B cell (primary cell): Measurements from ENCODE around the gene CMTM5. TPM values are rescaled to one million over a fixed set of nuclear protein-coding genes. Genes with fewer than 3 reads are reported as not detected.

ENCODE experiments used
- ATAC-seq: fragments of 200-7000 bp; cut with Tn5 transposase; one replicate; pipeline ENCODE4 v1.10.0; 2021; ENCODE audit warnings: low read depth, mild to moderate bottlenecking, moderate number of reproducible peaks, moderate library complexity
- CTCF ChIA-PET: fragments of 350-600 bp; sonication (Branson Sonifier 250); formaldehyde crosslinking; loops from one replicate; lab custom pipeline; 2021; ENCODE audit warnings: antibody characterized with exemption, inconsistent platforms; lab: Charles Lee
- POLR2A ChIA-PET: fragments of 350-600 bp; sonication (Branson Sonifier 250); formaldehyde crosslinking; loops from one replicate; lab custom pipeline; 2021; ENCODE audit warnings: antibody characterized with exemption; lab: Charles Lee
- DNase-seq: peaks from one replicate; pipeline ENCODE4 v3.0.0; 2013
- H2AFZ ChIP-seq: 2 replicates; pipeline ENCODE4 v1.6.1; 2012; ENCODE audit warnings: mild to moderate bottlenecking, low read depth, low read length; ENCODE audit not compliant: insufficient read depth, poor library complexity, severe bottlenecking
- H3K27ac ChIP-seq, 2 donors: 1 replicate in 1 of 2; 2 replicates in 1 of 2; pipeline ENCODE4 v1.5.1; 2012 to 2013; ENCODE audit warnings: low read length in 2 of 2, mild to moderate bottlenecking in 2 of 2, moderate library complexity in 1 of 2
- H3K27me3 ChIP-seq, 4 experiments: fragments of 200-600 bp in 1 of 4; sonication (generic) in 1 of 4; replicated peaks in 1 of 4; 1 replicate in 2 of 4; 2 replicates in 2 of 4; pipeline versions ENCODE4 v1.6.1 to v1.7.0; 2013 to 2016; ENCODE audit warnings: low read length in 3 of 4, mild to moderate bottlenecking in 2 of 4, mixed read lengths in 1 of 4, moderate library complexity in 1 of 4; ENCODE audit not compliant: insufficient read depth in 4 of 4, control insufficient read depth in 3 of 4; ENCODE audit errors: control extremely low read depth in 1 of 4
- H3K36me3 ChIP-seq, 2 experiments: replicated peaks in 1 of 2; 1 replicate in 1 of 2; 2 replicates in 1 of 2; pipeline versions ENCODE4 v1.6.1 to v1.7.1; 2013; ENCODE audit warnings: low read length in 1 of 2; ENCODE audit not compliant: insufficient read depth in 2 of 2, control insufficient read depth in 1 of 2; ENCODE audit errors: control extremely low read depth in 1 of 2, extremely low read depth in 1 of 2
- H3K4me1 ChIP-seq, 2 donors: fragments of 200-600 bp in 1 of 2; sonication (generic) in 1 of 2; 1 replicate in 1 of 2; 2 replicates in 1 of 2; pipeline versions ENCODE4 v1.5.1 to v1.6.1; 2013 to 2017; ENCODE audit warnings: low read length in 2 of 2; ENCODE audit not compliant: control insufficient read depth in 2 of 2, insufficient read depth in 2 of 2
- H3K4me2 ChIP-seq: replicated peaks from 2 replicates; pipeline ENCODE3; 2012; ENCODE audit warnings: mild to moderate bottlenecking, low read depth, low read length; ENCODE audit not compliant: poor library complexity, severe bottlenecking
- H3K4me3 ChIP-seq, 5 experiments: fragments of 200-600 bp in 1 of 5; sonication (generic) in 1 of 5; 1 replicate in 3 of 5; 2 replicates in 2 of 5; pipeline versions ENCODE4 v1.5.1 to v1.7.0; 2011 to 2016; ENCODE audit warnings: low read length in 4 of 5, mild to moderate bottlenecking in 4 of 5, low read depth in 2 of 5, control low read depth in 1 of 5, moderate library complexity in 1 of 5; ENCODE audit not compliant: insufficient read depth in 1 of 5; ENCODE audit errors: control extremely low read depth in 1 of 5, extremely low read depth in 1 of 5
- H3K79me2 ChIP-seq: fragments of 200-600 bp; sonication (generic); one replicate; pipeline ENCODE4 v1.6.0; 2016; ENCODE audit warnings: low read length; ENCODE audit not compliant: control insufficient read depth, insufficient read depth
- H3K9ac ChIP-seq: fragments of 200-600 bp; sonication (generic); 2 replicates; pipeline ENCODE4 v1.6.1; 2017; ENCODE audit warnings: mild to moderate bottlenecking, low read length, moderate library complexity
- H3K9me3 ChIP-seq, 3 donors: one replicate each; pipeline versions ENCODE4 v1.6.1 to v1.7.1; 2013; ENCODE audit warnings: low read length in 2 of 3; ENCODE audit not compliant: control insufficient read depth in 2 of 3, insufficient read depth in 1 of 3; ENCODE audit errors: control extremely low read depth in 1 of 3
- H4K20me1 ChIP-seq: 2 replicates; pipeline ENCODE4 v1.6.0; 2012; ENCODE audit warnings: mild to moderate bottlenecking, low read length; ENCODE audit not compliant: insufficient read depth, control insufficient read depth, poor library complexity, severe bottlenecking
- H3K27ac Mint-ChIP-seq: one replicate; pipeline ENCODE4 v1.8.0; 2021; ENCODE audit warnings: mixed read lengths
- H3K27me3 Mint-ChIP-seq: one replicate; pipeline ENCODE4 v1.8.0; 2021; ENCODE audit warnings: mixed read lengths
- H3K4me1 Mint-ChIP-seq: one replicate; pipeline ENCODE4 v1.8.0; 2021; ENCODE audit warnings: mixed read lengths
- H3K4me3 Mint-ChIP-seq: one replicate; pipeline ENCODE4 v1.8.0; 2021; ENCODE audit warnings: mixed read lengths
- H3K9me3 Mint-ChIP-seq: one replicate; pipeline ENCODE4 v1.8.0; 2022; ENCODE audit warnings: mixed read lengths; ENCODE audit not compliant: insufficient read depth
- EZH2 ChIP-seq: IDR thresholded peaks from 2 replicates; pipeline ENCODE4 v1.6.1; 2012; ENCODE audit warnings: borderline replicate concordance, low read depth, mild to moderate bottlenecking, moderate library complexity, low read length; ENCODE audit not compliant: insufficient read depth, poor library complexity, severe bottlenecking
- WGBS: methylation state at CpG from one replicate; pipeline ENCODE4 v1.1.5; 2013; ENCODE audit warnings: missing lambda C conversion rate; ENCODE audit not compliant: insufficient coverage; 5-methylcytosine and 5-hydroxymethylcytosine counted together
- intact Hi-C: fragments of 100-400 bp; cut with micrococcal nuclease; formaldehyde crosslinking; loops from one replicate; pipeline ENCODE4 v1.10.0; 2022
- polyA plus RNA-seq: library from polyadenylated mRNA; depleted of rRNA; stranded (reverse); fragments of >200 nt; gene quantifications from 2 replicates; pipeline ENCODE4 v1.2.3, GENCODE V29; 2012
- total RNA-seq, 2 donors: library from RNA; stranded (reverse); fragments of 120-200 nt in 1 of 2; gene quantifications; 1 replicate in 1 of 2; 2 replicates in 1 of 2; pipeline versions ENCODE4 v1.2.3 to v1.2.4, GENCODE V29; 2013 to 2022
- TF ChIP-seq, protein P1 (sequence below): fragments of 200-600 bp; IDR thresholded peaks from one replicate; pipeline ENCODE4 v1.8.0; 2022; ENCODE audit warnings: antibody characterized with exemption, mild to moderate bottlenecking

Gene CMTM5
- total and polyA plus RNA-seq, 2 donors (not counting 1 experiment from before 2014, with no cell fraction given), result 0.18 TPM; not detected in 1

- Mint-ChIP-seq H3K27me3 (peaks cover 36% of the 10 kb centered on the region), H3K4me1 (no peaks in the 10 kb centered on the region), H3K27ac (no peak overlapping the region), H3K9me3 (no peaks in the 10 kb centered on the region), H3K4me3 (no peak overlapping the region)
- H4K20me1 ChIP-seq, result no peaks in the 10 kb centered on the region
- H3K9ac ChIP-seq, result no peak overlapping the region
- H3K27me3 ChIP-seq, result peaks cover 0 to 26% (median 4%) of the 10 kb centered on the region in 4 experiments
- H2AFZ ChIP-seq, result no peak overlapping the region
- ChIA-PET POLR2A (no interaction called here), CTCF (interaction anchor here (0.7 to 1.7 kb wide), 2 partner anchors 20 to 33 kb away, joined by 3 to 4 read pairs; no protein-coding TSS in a partner anchor)
- H3K36me3 ChIP-seq, result no peaks in the 10 kb centered on the region
- H3K9me3 ChIP-seq, result peaks cover 0 to 1% (median 0%) of the 10 kb centered on the region in 3 donors
- DNase-seq (no peak), ATAC-seq (no peak)
- no peak overlapping the region for H3K4me3 ChIP-seq
- H3K4me2 ChIP-seq, result no peak overlapping the region
- 88% methylated on average over 17 of the region's 22 CpGs for WGBS
- no peaks in the 10 kb centered on the region for H3K4me1 ChIP-seq
- TF ChIP-seq EZH2, result no peak
- TF ChIP-seq, protein P1, sequence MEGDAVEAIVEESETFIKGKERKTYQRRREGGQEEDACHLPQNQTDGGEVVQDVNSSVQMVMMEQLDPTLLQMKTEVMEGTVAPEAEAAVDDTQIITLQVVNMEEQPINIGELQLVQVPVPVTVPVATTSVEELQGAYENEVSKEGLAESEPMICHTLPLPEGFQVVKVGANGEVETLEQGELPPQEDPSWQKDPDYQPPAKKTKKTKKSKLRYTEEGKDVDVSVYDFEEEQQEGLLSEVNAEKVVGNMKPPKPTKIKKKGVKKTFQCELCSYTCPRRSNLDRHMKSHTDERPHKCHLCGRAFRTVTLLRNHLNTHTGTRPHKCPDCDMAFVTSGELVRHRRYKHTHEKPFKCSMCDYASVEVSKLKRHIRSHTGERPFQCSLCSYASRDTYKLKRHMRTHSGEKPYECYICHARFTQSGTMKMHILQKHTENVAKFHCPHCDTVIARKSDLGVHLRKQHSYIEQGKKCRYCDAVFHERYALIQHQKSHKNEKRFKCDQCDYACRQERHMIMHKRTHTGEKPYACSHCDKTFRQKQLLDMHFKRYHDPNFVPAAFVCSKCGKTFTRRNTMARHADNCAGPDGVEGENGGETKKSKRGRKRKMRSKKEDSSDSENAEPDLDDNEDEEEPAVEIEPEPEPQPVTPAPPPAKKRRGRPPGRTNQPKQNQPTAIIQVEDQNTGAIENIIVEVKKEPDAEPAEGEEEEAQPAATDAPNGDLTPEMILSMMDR, result no peak
- intact Hi-C loops, result no loop called here
- no peak overlapping the region for H3K27ac ChIP-seq
- H3K79me2 ChIP-seq, result no peaks in the 10 kb centered on the region
Measured at GRCh38 chr14:23359722-23360447, 17.0 kb upstream of the CMTM5 start.

DNA sequence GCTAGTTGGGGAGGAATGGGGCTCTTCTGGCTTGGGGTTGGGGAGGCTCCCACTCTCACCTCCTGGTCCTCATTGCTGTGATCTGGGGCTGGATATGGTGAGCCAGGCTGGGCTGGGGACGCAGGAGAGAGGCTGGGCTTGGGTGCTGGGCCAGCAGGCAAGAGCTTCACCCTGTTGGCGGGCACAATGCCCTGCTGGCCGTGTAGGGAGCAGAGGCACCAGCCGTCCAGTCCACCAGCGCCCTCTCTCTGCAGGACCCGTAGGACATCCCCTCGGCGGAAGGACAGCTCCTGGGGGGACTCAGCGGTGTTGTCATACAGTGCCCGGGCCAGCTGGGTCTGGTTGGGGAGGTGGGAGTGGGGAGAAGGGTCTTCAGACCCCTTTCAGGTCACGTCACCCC is 16.4 kb upstream of the CMTM5 start:
- Mint-ChIP-seq H3K9me3 (no peaks in the 10 kb centered on the region), H3K27ac (no peak overlapping the region), H3K27me3 (peaks cover 32% of the 10 kb centered on the region), H3K4me3 (no peak overlapping the region), H3K4me1 (no peaks in the 10 kb centered on the region)
- ChIA-PET CTCF (interaction anchor here (0.7 to 1.7 kb wide), 2 partner anchors 19 to 34 kb away, joined by 3 to 4 read pairs; no protein-coding TSS in a partner anchor), POLR2A (no interaction called here)
- peaks cover 0 to 3% (median 0%) of the 10 kb centered on the region in 3 donors for H3K9me3 ChIP-seq
- H3K27ac ChIP-seq, result no peak overlapping the region
- DNase-seq (no peak), ATAC-seq (no peak)
- no peak overlapping the region for H3K4me2 ChIP-seq
- WGBS, result 86% methylated on average over 6 of the region's 11 CpGs
- no peak overlapping the region for H2AFZ ChIP-seq
- H3K4me1 ChIP-seq, result no peaks in the 10 kb centered on the region
- H4K20me1 ChIP-seq, result no peaks in the 10 kb centered on the region
- no peaks in the 10 kb centered on the region for H3K36me3 ChIP-seq
- TF ChIP-seq, protein P1, result no peak
- TF ChIP-seq EZH2, result no peak
- H3K27me3 ChIP-seq, result peaks cover 0 to 22% (median 5%) of the 10 kb centered on the region in 4 experiments
- H3K9ac ChIP-seq, result no peak overlapping the region
- no peaks in the 10 kb centered on the region for H3K79me2 ChIP-seq
- intact Hi-C loops, result no loop called here
- no peak overlapping the region for H3K4me3 ChIP-seq
